ENCODE results near the gene TTLL8. TPM values are rescaled to one million over a fixed set of nuclear protein-coding genes. Genes with fewer than 3 reads are reported as not detected.

Gene TTLL8
- total RNA-seq, 1 experiment from 2014 or later: not detected

- POLR2A ChIA-PET: no interaction called here
- H3K9me2 ChIP-seq (ENCODE audit: insufficient read depth): no peaks in the 10 kb centered on the region
- no peak overlapping the region for H3K4me2 ChIP-seq (ENCODE audit: low read length)
- peaks cover 0 to 4% of the 10 kb centered on the region in 2 experiments; a peak in 2 of 4 replicates for H3K4me1 ChIP-seq (ENCODE audit: control insufficient read depth in 1 of 2, insufficient read depth in 2 of 2, low read length in 2 of 2)
- peaks cover 0 to 16% of the 10 kb centered on the region in 2 experiments; a peak in 2 of 4 replicates for H3K9me3 ChIP-seq (ENCODE audit: control insufficient read depth in 1 of 2, insufficient read depth in 1 of 2, low read depth in 1 of 2, low read length in 2 of 2)
- no peak for TF ChIP-seq FOSL1 (IDR thresholded peaks at IDR 0.05; ENCODE audit: low read depth)
- no peak for TF ChIP-seq CEBPB (IDR thresholded peaks at IDR 0.05; ENCODE audit: low read depth)
- TF ChIP-seq JUND (IDR thresholded peaks at IDR 0.05): no peak
- TF ChIP-seq EZH2 (IDR thresholded peaks at IDR 0.05): no peak
- TF ChIP-seq ZBTB33 (IDR thresholded peaks at IDR 0.05; ENCODE audit: extremely low read depth, insufficient replicate concordance, low read length): no peak
- TF ChIP-seq MAX (IDR thresholded peaks at IDR 0.05): no peak
- no peak for TF ChIP-seq REST (IDR thresholded peaks at IDR 0.05; ENCODE audit: low read depth)
- TF ChIP-seq YY1 (IDR thresholded peaks at IDR 0.05; ENCODE audit: extremely low read depth, insufficient replicate concordance, low read depth, low read length): no peak
- TF ChIP-seq POLR2A (IDR thresholded peaks at IDR 0.05; ENCODE audit: borderline replicate concordance, extremely low read depth, insufficient read depth, insufficient read length): no peak
- no peak for TF ChIP-seq RAD21 (IDR thresholded peaks at IDR 0.05; ENCODE audit: low read depth)
- no peak for TF ChIP-seq ZNF274 (IDR thresholded peaks at IDR 0.05; ENCODE audit: low read depth, low read length)
- no peak for TF ChIP-seq ZFX (IDR thresholded peaks at IDR 0.05)
- no peak for TF ChIP-seq EGR1 (IDR thresholded peaks at IDR 0.05; ENCODE audit: low read depth)
- TF ChIP-seq ELF1 (IDR thresholded peaks at IDR 0.05; ENCODE audit: borderline replicate concordance, low read depth): no peak
- TF ChIP-seq CTCF (IDR thresholded peaks at IDR 0.05 in 2 of 3, conservative IDR thresholded peaks at IDR 0.05 in 1 of 3; ENCODE audit: borderline replicate concordance in 1 of 3, insufficient read depth in 1 of 3, low read depth in 2 of 3, low read length in 2 of 3): no peak
- TF ChIP-seq SRF (IDR thresholded peaks at IDR 0.05; ENCODE audit: low read depth): no peak
- TF ChIP-seq SIN3A (IDR thresholded peaks at IDR 0.05; ENCODE audit: low read depth): no peak
- TF ChIP-seq EZH2phosphoT487 (IDR thresholded peaks at IDR 0.05; ENCODE audit: borderline replicate concordance): no peak
- no peaks in the 10 kb centered on the region for H3K79me2 ChIP-seq (ENCODE audit: insufficient read depth, low read length)
- CTCF ChIA-PET: no interaction called here
- H2AFZ ChIP-seq (ENCODE audit: low read depth, low read length, poor library complexity, severe bottlenecking): no peak overlapping the region
- intact Hi-C loops (cut with micrococcal nuclease): no loop called here
- no peak overlapping the region for H3K9ac ChIP-seq (ENCODE audit: low read length)
- no peak overlapping the region for H3K27ac ChIP-seq (ENCODE audit: low read depth, low read length)
- H3K36me3 ChIP-seq (ENCODE audit: control insufficient read depth in 1 of 2, insufficient read depth in 2 of 2, low read length in 2 of 2): no peaks in the 10 kb centered on the region
- H3K4me3 ChIP-seq (replicated peaks in 1 of 2; ENCODE audit: low read depth in 1 of 2, low read length in 2 of 2): no peak overlapping the region
- RAD21 ChIA-PET (ENCODE audit: low non-redundant PET in 1 of 2, low total read pairs in 2 of 2, uncharacterized antibody in 2 of 2, unreplicated experiment in 2 of 2): no interaction called here
- ATAC-seq (no peak), DNase-seq (ENCODE audit: low read depth, low spot score) (no peak)
- no TSS peak for BruUV-seq (replicated peaks)
- no peaks in the 10 kb centered on the region for H3K27me3 ChIP-seq (ENCODE audit: insufficient read depth, low read length)
- H4K20me1 ChIP-seq (ENCODE audit: insufficient read depth): no peaks in the 10 kb centered on the region
These were observed 22.8 kb downstream of the TTLL8 start for GRCh38 chr22:50035131-50035881.

Measured in HCT116 (cell line).